Kidney glomerular epithelial cell (primary cell): Measurements from ENCODE around the gene PRKX.
"Not testable (repeated sequence)": the region's sequence is repeated elsewhere in the genome, so short reads cannot be mapped to it uniquely, and the experiment has no call there.

Experiments used
- DNase-seq: peaks from one replicate; lab custom pipeline; 2025; lab: John Stamatoyannopoulos, UW

Gene PRKX

DNA sequence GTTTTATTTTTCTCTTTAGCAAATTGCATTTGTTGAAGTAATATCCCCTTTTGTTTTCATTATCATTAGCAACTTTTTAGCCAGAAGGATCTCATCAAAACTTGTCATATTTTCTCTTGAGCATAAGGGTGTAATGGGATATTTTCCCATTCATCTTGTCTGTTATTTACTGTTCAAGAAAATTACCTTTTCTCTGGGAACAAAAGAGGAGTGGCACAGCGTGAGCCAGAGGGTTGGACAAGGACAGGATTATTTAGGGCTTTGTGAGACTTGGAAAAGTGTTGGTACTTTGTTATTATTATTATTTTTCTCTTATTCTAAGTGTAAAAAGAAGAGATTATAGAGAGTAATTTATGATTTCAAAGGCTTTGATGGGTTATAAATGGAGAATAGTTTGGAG lies 135.9 kb downstream of the PRKX start:
- no peak for DNase-seq

GRCh38 chrX:3576886-3577501 lies 136.5 kb downstream of the PRKX start:
- DNase-seq: no peak

GRCh38 chrX:3567686-3568085 lies 145.8 kb downstream of the PRKX start:
- DNase-seq: no peak

DNA sequence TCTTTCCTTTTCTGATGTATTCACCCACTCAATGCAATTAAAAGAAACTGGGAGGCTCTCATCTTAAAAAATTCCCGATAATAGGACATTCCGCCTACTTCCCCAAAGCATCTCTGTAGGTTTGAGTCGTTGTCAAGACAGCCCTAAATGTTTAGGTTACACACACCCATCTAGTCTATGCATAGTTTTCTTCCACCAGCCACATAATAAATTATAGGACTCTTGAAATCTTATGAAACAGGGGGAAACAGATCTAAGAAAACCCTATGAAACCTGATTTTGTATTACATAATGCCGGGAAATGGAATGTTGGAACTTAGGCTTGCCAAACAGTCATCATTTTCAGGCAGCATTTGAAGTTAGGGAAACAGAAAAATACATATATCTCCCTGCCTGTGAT lies 150.0 kb downstream of the PRKX start:
- DNase-seq: no peak

DNA sequence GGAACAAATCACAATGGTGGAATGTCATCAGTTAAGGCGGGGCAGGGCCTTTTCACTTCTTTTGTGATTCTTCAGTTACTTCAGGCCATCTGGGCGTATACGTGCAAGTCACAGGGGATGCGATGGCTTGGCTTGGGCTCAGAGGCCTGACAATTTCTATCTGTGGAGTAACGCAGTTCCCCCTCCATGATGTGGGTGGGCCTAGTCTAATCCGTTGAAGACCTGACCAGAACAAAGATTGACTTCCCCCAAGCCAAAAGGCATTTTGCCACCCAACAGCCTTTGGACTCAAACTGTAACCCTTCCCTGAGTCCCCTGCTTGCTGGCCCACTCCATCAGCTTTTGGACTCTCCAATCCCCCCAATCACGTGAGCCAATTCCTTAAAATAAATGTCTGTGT lies 153.4 kb downstream of the PRKX start:
- DNase-seq: not testable (repeated sequence)
